T-helper 17 cell (primary cell): ENCODE data around the gene APOC1. TPM values are rescaled to one million over a fixed set of nuclear protein-coding genes. Genes with fewer than 3 reads are reported as not detected.
"Not testable (repeated sequence)": the region's sequence is repeated elsewhere in the genome, so short reads cannot be mapped to it uniquely, and the experiment has no call there.

ENCODE experiments used
- ATAC-seq: fragments of 150-1000 bp; cut with Tn5 transposase; 2 replicates; pipeline ENCODE4 v1.10.0; 2021; ENCODE audit warnings: mild to moderate bottlenecking, moderate library complexity
- DNase-seq, 3 donors: peaks; one replicate each; pipeline versions ENCODE4 v3.0.0 to v3.0.0-alpha.2; 2020 to 2021
- H3K9me3 ChIP-seq: one replicate; pipeline ENCODE4 v1.7.0; 2013; ENCODE audit warnings: low read length, mild to moderate bottlenecking; ENCODE audit not compliant: control insufficient read depth, poor library complexity, severe bottlenecking
- H3K27ac Mint-ChIP-seq: one replicate; pipeline ENCODE4 v1.8.0; 2022; ENCODE audit warnings: mild to moderate bottlenecking, moderate library complexity, mixed read lengths
- H3K27me3 Mint-ChIP-seq: one replicate; pipeline ENCODE4 v1.8.0; 2022; ENCODE audit warnings: mixed read lengths
- H3K36me3 Mint-ChIP-seq: one replicate; pipeline ENCODE4 v1.8.0; 2022; ENCODE audit warnings: low read depth, mixed read lengths
- H3K4me1 Mint-ChIP-seq: one replicate; pipeline ENCODE4 v1.8.0; 2022; ENCODE audit warnings: mild to moderate bottlenecking, mixed read lengths
- H3K4me3 Mint-ChIP-seq: one replicate; pipeline ENCODE4 v1.8.0; 2022; ENCODE audit warnings: mild to moderate bottlenecking, moderate library complexity, mixed read lengths
- total RNA-seq, 4 donors: library from RNA in 2 of 4; stranded (reverse) in 2 of 4; gene quantifications; one replicate each; pipeline ENCODE4 v1.2.3 and lab custom pipeline; 2022 to 2026

The APOC1 gene
- total RNA-seq, 2 donors from 2014 or later, result not detected

DNA sequence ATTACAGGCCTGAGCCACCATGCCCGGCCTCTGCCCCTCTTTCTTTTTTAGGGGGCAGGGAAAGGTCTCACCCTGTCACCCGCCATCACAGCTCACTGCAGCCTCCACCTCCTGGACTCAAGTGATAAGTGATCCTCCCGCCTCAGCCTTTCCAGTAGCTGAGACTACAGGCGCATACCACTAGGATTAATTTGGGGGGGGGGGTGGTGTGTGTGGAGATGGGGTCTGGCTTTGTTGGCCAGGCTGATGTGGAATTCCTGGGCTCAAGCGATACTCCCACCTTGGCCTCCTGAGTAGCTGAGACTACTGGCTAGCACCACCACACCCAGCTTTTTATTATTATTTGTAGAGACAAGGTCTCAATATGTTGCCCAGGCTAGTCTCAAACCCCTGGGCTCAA, 4.6 kb upstream of the APOC1 start:
- Mint-ChIP-seq H3K4me1 (peaks cover 14% of the 10 kb centered on the region), H3K36me3 (no peaks in the 10 kb centered on the region), H3K4me3 (no peak overlapping the region), H3K27ac (no peak overlapping the region), H3K27me3 (peaks cover 48% of the 10 kb centered on the region)
- H3K9me3 ChIP-seq, result no peaks in the 10 kb centered on the region
- DNase-seq, result no peak
- ATAC-seq, result no peak

DNA sequence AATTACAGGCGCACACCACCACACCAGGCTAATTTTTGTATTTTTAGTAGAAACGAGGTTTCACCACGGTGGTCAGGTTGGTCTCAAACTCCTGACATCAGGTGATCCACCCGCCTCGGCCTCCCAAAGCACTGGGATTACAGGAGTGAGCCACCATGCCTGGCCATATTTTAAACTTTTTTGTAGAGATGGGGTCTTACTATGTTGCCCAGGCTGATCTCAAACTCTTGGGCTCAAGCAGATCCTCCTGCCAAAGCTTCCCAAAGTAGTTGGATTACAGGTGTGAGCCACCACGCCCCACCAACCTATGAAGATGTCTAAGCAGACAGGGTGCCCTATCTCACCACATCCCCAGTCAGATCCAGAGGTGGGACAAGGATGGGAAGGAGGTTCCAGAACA, 2.5 kb upstream of the APOC1 start:
- H3K4me3 Mint-ChIP-seq, ATAC-seq: not testable (repeated sequence)

DNA sequence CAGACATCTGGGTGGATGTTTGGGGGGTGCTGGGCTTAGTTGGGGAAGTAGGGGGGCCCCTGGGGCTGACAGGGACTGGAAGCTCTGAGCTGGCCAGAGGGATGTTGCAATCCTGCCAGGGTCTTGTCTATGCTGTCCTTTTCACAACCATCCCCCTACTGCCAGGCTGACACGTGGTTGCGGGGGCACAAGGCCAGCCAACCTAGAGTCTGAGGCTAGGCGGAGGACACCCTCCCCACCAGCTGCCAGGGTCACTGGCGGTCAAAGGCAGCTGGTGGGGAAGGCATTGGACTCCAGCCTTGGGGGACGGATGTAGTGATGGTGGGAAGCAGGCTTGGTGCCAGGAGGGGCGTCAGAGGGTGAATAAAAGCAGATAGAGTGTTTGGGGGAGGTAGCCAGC, 1.6 kb upstream of the APOC1 start:
- H3K27ac Mint-ChIP-seq, result no peak overlapping the region
- no peak overlapping the region for H3K4me3 Mint-ChIP-seq
- H3K4me1 Mint-ChIP-seq, result peaks cover 11% of the 10 kb centered on the region
- DNase-seq, result no peak
- ATAC-seq, result no peak
- H3K9me3 ChIP-seq, result no peaks in the 10 kb centered on the region
- no peaks in the 10 kb centered on the region for H3K36me3 Mint-ChIP-seq
- peaks cover 37% of the 10 kb centered on the region for H3K27me3 Mint-ChIP-seq

More for the DNA sequence above, 2.5 kb upstream of the APOC1 start:
- not testable (repeated sequence) for H3K27ac Mint-ChIP-seq, H3K9me3 ChIP-seq, DNase-seq, H3K36me3 Mint-ChIP-seq
- H3K27me3 Mint-ChIP-seq, result peaks cover 39% of the 10 kb centered on the region
- peaks cover 11% of the 10 kb centered on the region for H3K4me1 Mint-ChIP-seq

DNA sequence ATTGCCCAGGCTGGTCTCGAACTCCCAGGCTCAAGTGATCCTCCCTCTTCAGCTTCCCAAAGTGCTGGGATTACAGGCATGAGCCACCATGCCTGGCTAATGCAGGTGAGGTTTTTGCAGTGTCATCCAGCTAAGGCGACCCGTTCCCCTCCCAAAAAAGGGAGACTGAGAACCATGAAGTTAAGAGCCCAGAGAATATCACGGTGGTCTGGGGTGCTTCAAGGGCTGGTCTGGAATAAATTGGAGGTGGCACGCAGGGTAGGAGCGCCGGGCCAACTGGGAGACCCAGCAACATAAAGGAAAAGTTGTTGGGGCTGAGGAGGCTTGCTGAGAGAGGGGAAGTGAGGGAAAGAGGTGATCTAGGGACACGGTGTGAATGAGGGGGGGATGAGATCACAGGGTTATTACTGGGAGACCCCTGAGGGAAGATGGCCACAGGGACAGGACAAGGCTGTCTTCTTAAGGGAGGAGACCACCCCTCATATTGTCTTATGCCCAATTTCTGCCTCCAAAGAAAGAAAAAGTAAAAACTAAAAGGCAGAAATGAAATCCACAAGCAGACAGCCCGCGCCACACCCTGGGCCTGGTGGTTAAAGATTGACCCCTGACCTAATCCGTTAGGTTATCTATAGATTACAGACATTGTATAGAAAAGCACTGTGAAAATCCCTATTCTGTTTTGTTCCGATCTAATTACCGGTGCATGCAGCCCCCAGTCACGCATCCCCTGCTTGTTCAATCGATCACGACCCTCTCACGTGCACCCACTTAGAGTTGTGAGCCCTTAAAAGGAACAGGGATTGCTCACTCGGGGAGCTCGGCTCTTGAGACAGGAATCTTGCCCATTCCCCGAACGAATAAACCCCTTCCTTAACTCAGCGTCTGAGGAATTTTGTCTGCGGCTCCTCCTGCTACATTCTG, 636 bp upstream of the APOC1 start:
- H3K9me3 ChIP-seq, H3K27ac Mint-ChIP-seq, H3K36me3 Mint-ChIP-seq, ATAC-seq, DNase-seq: not testable (repeated sequence)
- Mint-ChIP-seq H3K4me3 (peak overlapping the region; percentile 94), H3K4me1 (peaks cover 11% of the 10 kb centered on the region), H3K27me3 (peaks cover 37% of the 10 kb centered on the region)

DNA sequence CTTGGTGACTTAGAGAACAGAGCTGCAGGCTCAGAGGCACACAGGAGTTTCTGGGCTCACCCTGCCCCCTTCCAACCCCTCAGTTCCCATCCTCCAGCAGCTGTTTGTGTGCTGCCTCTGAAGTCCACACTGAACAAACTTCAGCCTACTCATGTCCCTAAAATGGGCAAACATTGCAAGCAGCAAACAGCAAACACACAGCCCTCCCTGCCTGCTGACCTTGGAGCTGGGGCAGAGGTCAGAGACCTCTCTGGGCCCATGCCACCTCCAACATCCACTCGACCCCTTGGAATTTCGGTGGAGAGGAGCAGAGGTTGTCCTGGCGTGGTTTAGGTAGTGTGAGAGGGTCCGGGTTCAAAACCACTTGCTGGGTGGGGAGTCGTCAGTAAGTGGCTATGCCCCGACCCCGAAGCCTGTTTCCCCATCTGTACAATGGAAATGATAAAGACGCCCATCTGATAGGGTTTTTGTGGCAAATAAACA, 9.9 kb downstream of the APOC1 start:
- Mint-ChIP-seq H3K27me3 (peaks cover 24% of the 10 kb centered on the region), H3K4me3 (no peak overlapping the region), H3K36me3 (no peaks in the 10 kb centered on the region), H3K4me1 (peaks cover 5% of the 10 kb centered on the region), H3K27ac (no peak overlapping the region)
- ATAC-seq (no peak), DNase-seq (no peak)
- no peaks in the 10 kb centered on the region for H3K9me3 ChIP-seq

DNA sequence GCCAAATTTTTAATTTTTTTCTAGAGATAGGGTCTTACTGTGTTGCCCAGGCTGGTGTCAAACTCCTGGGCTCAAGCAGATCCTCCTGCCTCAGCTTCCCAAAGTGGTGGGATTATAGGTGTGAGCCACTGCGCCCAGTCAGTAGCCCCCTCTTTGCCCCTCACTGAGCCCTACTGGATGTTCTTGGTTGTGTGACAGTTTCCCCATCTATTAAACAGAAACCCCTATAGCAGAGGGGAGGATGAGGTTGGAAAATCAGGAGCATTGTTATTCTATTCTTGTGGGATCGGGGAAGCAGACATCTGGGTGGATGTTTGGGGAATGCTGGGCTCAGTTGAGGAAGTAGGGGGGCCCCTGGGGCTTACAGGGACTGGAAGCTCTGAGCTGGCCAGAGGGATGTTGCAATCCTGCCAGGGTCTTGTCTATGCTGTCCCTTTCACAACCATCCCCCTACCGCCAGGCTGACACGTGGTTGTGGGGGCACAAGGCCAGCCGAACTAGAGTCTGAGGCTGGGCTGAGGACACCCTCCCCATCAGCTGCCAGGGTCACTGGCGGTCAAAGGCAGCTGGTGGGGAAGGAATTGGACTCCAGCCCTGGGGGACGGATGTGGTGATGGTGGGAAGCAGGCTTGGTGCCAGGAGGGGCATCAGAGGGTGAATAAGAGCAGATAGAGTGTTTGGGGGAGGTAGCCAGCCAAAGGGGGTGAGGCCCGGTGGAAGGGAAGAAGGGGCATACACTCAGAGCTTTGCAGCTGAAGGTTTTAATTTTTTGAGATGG, 10.9 kb downstream of the APOC1 start:
- peaks cover 24% of the 10 kb centered on the region for H3K27me3 Mint-ChIP-seq
- no peaks in the 10 kb centered on the region for H3K36me3 Mint-ChIP-seq
- no peaks in the 10 kb centered on the region for H3K9me3 ChIP-seq
- no peak for ATAC-seq
- no peak for DNase-seq
- peak overlapping the region; percentile 66 for H3K4me3 Mint-ChIP-seq
- H3K4me1 Mint-ChIP-seq, result peaks cover 5% of the 10 kb centered on the region
- H3K27ac Mint-ChIP-seq, result no peak overlapping the region

DNA sequence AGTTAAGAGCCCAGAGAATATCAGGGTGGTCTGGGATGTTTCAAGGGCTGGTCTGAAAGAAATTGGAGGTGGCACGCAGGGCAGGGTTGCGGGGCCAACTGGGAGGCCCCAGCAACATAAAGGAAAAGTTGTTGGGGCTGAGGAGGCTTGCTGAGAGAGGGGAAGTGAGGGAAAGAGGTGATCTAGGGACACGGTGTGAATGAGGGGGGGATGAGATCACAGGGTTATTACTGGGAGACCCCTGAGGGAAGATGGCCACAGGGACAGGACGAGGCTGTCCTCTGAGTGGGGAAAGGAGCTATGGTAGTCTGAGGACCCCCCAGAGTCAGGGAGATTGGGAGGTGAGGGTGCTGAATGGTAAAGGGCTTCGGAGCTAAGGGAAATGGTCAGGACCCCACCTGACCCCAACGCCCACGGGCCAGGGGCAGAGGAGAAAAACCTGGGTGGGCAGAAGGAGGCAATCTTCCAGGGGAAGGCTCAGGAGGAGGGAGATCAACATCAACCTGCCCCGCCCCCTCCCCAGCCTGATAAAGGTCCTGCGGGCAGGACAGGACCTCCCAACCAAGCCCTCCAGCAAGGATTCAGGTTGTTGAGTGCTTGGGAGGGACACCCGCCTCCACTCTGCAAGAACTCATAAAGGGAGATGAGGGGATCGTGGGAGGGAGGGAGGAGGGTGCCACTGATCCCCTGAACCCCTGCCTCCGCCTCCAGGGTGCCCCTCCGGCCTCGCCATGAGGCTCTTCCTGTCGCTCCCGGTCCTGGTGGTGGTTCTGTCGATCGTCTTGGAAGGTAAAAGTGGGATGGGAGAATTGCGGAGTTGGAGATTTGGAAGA, 12.1 kb downstream of the APOC1 start:
- DNase-seq, H3K4me1 Mint-ChIP-seq, H3K9me3 ChIP-seq, H3K36me3 Mint-ChIP-seq, ATAC-seq: not testable (repeated sequence)
- Mint-ChIP-seq H3K4me3 (peak overlapping the region; percentile 58), H3K27me3 (peaks cover 24% of the 10 kb centered on the region), H3K27ac (peak overlapping the region; percentile 45)

DNA sequence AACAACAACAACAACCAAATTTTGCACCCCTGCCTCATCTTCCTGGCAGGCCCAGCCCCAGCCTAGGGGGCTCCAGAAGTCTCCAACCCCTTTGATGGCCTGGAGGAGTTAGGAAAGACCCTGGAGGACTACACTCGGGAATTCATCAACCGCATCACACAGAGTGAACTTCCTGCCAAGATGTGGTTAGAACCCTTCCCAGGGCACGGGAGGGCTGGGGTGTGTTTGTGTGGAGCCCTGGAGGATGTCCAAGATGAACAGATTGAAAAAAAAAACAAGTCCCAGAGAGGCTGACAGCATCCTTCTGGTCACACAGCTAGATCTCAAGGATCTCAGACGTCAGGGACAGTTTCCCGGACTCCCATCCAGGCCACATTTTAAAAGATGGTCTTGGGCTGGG, 13.3 kb downstream of the APOC1 start:
- H3K4me3 Mint-ChIP-seq, result no peak overlapping the region

DNA sequence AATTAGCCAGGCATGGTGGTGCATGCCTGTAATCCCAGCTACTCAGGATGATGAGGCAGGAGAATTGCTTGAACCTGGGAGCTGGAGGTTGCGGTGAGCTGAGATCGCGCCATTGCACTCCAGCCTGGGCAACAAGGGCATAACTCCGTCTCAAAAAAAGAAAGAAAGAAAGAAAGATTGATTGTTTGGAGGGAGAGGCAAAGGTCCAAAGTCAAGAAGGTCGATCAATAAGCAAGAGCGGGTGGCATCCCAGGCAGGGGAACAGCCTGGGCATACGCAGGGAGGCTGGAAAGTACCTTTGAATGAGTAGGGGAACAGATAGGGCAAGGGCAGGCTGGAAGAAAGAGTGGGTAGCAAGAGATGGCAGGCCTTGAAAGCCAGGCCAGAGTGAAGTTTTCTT, 15.7 kb downstream of the APOC1 start:
- no peak overlapping the region for H3K4me3 Mint-ChIP-seq
- ATAC-seq (no peak), DNase-seq (no peak)
- no peaks in the 10 kb centered on the region for H3K36me3 Mint-ChIP-seq
- H3K27me3 Mint-ChIP-seq, result peaks cover 21% of the 10 kb centered on the region
- no peak overlapping the region for H3K27ac Mint-ChIP-seq
- no peaks in the 10 kb centered on the region for H3K9me3 ChIP-seq
- peaks cover 5% of the 10 kb centered on the region for H3K4me1 Mint-ChIP-seq

More for the DNA sequence above, 13.3 kb downstream of the APOC1 start:
- H3K9me3 ChIP-seq, result no peaks in the 10 kb centered on the region
- ATAC-seq (no peak), DNase-seq (no peak)
- Mint-ChIP-seq H3K4me1 (peaks cover 5% of the 10 kb centered on the region), H3K27me3 (peaks cover 24% of the 10 kb centered on the region), H3K27ac (no peak overlapping the region), H3K36me3 (no peaks in the 10 kb centered on the region)

DNA sequence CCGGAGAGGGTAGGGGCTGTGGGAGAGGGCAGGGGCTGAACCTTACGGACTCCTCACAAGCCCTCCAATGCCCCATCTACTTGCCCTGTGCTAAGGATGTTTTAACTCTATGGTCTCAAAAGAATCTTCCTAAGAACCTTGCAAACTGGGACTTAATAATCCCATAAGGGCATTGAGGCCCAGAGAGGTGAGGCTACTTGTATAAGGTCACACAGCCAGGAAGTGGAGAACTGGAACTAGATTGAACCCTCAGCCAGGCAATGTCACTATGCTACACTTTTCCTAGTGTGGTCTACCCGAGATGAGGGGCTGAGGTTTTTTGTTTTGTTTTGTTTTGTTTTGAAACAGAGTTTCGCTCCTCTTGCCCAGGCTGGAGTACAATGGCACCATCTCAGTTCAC, 17.1 kb downstream of the APOC1 start:
- Mint-ChIP-seq H3K27me3 (peaks cover 7% of the 10 kb centered on the region), H3K4me1 (peaks cover 5% of the 10 kb centered on the region), H3K4me3 (no peak overlapping the region), H3K27ac (no peak overlapping the region), H3K36me3 (no peaks in the 10 kb centered on the region)
- no peak for ATAC-seq
- DNase-seq, result no peak
- H3K9me3 ChIP-seq, result no peaks in the 10 kb centered on the region

DNA sequence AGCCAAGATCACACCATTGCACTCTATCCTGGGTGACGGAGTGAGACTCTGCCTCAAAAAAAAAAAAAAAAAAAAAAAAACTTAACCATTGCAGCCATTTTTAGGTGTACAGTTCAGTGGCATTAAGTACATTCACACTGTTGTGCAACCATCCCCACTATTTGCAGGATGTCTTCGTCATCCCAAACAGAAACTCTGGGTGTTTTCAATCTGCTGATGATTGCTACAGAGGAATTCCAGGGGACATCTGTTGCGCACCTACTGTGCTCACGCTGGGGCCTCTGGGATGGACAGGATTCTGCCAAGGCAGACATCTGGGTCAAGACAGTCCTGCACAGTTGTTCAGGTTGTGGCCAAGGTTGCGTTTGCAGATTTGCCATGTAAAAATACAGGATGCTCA, 25.3 kb downstream of the APOC1 start:
- no peak for DNase-seq
- ATAC-seq, result no peak
- H3K36me3 Mint-ChIP-seq, result peaks cover 2% of the 10 kb centered on the region
- H3K9me3 ChIP-seq, result no peaks in the 10 kb centered on the region
- H3K27me3 Mint-ChIP-seq, result peaks cover 12% of the 10 kb centered on the region
- no peak overlapping the region for H3K4me3 Mint-ChIP-seq
- no peak overlapping the region for H3K27ac Mint-ChIP-seq
- peaks cover 2% of the 10 kb centered on the region for H3K4me1 Mint-ChIP-seq

DNA sequence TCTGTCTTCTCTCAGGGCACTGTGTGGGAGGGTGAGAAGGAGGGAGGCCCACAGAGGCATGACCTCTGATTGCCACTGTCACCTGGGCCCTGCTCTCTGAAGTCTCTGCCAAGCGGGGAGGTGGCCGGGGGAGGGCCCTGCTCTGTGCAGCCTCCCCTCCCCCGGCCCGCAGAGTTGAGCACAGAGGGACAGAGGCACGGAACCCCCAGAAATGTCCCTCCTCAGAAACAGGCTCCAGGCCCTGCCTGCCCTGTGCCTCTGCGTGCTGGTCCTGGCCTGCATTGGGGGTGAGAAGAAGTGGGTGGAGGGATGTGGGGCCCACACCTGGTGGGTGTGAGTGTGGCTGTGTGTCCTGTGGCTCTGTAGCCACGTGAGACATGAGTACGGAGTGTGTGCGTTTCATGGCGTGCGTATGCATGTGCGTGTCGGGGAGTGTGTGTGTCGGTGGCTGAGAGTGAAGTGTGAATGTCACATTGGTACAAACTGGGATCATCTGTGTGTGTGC, 27.7 kb downstream of the APOC1 start, which contains the start of gene APOC4:
APOC4 (plus strand) TSS at position 171 of the 505 bp plus-strand sequence; CDS start at position 212, 41 bp downstream.
- H3K4me3 Mint-ChIP-seq, result peak within 1 kb of the TSS; percentile 41
- peaks cover 2% of the 10 kb centered on the region for H3K4me1 Mint-ChIP-seq
- ATAC-seq (no peak), DNase-seq (no peak)
- H3K36me3 Mint-ChIP-seq, result peaks cover 2% of the 10 kb centered on the region
- peaks cover 12% of the 10 kb centered on the region for H3K27me3 Mint-ChIP-seq
- no peaks in the 10 kb centered on the region for H3K9me3 ChIP-seq
- no peak within 1 kb of the TSS for H3K27ac Mint-ChIP-seq
